ENCODE measurements around the gene AGPAT4.

DNA sequence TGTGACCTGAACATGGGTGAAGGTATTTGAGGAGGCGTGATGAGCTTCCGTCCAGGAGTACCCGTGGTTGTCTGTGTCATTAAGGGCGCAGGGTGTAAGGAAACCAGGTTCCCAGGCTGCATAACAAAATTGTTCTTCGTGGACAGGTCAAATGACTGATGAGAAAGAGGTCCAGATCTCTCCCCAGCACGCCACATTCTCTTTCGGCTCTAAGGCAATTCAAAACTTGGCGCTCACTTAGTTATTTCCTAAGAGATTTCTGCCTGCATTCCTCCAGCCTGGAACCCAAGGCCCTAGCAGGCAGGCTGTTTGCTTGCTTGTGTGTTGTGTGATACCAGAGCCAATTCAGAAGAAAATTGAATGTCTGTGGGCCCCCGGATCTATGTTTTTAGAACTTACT, 139.9 kb downstream of the AGPAT4 start:
- TF ChIP-seq POLR2A (IDR thresholded peaks at IDR 0.05): no peak
- TF ChIP-seq, protein P1, sequence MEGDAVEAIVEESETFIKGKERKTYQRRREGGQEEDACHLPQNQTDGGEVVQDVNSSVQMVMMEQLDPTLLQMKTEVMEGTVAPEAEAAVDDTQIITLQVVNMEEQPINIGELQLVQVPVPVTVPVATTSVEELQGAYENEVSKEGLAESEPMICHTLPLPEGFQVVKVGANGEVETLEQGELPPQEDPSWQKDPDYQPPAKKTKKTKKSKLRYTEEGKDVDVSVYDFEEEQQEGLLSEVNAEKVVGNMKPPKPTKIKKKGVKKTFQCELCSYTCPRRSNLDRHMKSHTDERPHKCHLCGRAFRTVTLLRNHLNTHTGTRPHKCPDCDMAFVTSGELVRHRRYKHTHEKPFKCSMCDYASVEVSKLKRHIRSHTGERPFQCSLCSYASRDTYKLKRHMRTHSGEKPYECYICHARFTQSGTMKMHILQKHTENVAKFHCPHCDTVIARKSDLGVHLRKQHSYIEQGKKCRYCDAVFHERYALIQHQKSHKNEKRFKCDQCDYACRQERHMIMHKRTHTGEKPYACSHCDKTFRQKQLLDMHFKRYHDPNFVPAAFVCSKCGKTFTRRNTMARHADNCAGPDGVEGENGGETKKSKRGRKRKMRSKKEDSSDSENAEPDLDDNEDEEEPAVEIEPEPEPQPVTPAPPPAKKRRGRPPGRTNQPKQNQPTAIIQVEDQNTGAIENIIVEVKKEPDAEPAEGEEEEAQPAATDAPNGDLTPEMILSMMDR (IDR thresholded peaks at IDR 0.05): no peak
